Activated T-cell treated with anti-CD3 and anti-CD28 coated beads for 4 hours (primary cell): Measurements from ENCODE around the gene ADCY3.
"Not testable (repeated sequence)": the region's sequence is repeated elsewhere in the genome, so short reads cannot be mapped to it uniquely, and the experiment has no call there.

Experiments used
- DNase-seq: peaks from one replicate; pipeline ENCODE4 v3.0.0-alpha.2; 2020

Gene ADCY3

DNA sequence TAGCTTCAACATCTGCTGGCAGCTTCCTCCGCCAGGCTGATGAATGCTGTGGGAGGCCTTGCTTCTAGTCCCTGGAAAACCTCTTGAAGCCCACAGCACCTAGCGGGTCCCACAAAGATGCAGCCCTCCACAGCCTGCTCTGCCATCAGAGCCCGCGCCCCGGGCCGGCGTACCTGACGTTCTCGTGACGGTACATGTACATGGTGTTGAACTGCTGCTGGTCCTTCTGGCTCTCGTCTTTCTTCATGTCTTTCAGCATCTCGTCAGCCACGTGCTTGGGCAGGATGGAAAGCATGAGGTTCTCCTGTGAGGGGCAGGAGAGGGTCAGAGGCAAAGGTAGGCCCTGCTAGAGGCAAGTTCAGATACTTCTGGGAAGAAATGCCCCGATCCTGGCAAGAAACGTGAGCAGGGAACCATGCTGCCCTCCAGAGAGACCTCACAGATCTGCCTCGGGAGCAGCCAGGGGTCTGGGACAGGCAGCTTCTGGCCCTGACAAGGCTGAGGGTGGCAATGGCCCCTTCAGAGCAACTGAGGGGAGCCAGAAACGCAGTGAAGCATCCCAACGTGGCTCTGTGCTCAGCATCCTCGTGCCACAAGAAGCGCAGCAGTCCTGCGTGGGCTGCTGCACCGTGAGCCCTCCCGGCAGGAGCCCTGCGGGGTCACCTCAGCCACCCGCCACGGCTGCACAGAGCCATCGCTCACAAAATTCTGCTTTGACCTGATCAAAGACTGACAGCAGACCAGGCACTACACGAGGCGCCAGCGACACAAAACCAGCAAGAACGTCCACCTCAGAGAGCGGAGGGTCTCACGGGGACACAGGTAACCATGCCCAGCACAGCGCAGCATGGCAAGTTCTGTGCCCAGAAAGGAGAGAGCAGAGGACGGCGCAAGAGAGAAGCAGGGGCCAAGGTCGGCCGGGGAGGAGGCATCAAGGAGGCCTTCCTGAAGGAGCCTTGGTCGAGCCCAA is 77.7 kb downstream of the ADCY3 start:
- DNase-seq = no peak

GRCh38 chr2:24840962-24841945 is 78.8 kb downstream of the ADCY3 start:
- no peak for DNase-seq

- DNase-seq = no peak
These were observed 79.7 kb downstream of the ADCY3 start for GRCh38 chr2:24840164-24840869.

- no peak for DNase-seq
These were observed 80.3 kb downstream of the ADCY3 start for GRCh38 chr2:24839729-24840128.

- DNase-seq = no peak
These were observed 81.5 kb downstream of the ADCY3 start for GRCh38 chr2:24838541-24838940.

GRCh38 chr2:24837996-24838513 is 82.0 kb downstream of the ADCY3 start:
- no peak for DNase-seq

DNA sequence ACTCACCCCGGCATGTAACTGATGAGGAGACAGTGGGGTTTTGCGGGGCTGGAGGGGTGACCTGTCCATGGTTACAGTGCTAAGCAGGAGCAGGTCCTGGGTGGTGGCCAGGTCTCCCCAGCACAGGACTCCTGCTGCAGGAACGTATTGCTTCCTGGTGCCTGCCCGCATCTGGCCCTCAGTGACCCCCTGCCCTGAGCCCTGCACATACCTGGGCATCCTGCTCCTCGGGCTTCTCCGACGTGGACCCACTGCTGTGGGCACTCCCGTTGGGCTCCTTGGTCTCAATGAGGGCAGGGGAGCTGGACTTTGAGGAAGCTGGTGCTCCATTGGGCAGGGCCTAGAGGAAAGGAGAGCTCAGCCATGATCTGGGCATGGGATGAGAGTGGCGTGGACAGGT is 83.3 kb downstream of the ADCY3 start:
- no peak for DNase-seq

DNA sequence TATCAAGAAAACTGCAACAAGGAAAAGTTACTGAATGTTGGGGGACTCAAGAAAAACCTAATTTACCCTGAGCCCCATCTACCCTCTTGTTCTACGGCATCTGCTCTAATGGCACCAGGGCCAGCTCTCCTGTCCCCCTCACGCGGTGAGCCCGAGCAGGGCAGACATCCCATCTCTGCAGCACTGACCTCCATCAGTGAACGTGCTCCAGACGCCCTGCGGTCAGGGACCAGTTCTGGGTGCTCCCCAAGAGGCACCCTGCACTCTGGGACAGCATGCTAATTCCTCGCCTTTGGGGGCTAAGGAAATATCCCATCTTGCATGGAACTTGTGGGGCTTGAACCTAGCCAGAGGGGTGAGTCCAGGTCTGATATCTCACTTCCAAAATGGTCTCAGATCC is 83.8 kb downstream of the ADCY3 start:
- no peak for DNase-seq

- not testable (repeated sequence) for DNase-seq
These were observed 84.6 kb downstream of the ADCY3 start for GRCh38 chr2:24835411-24835810.

- DNase-seq = no peak
These were observed 85.2 kb downstream of the ADCY3 start for GRCh38 chr2:24834733-24835395.

DNA sequence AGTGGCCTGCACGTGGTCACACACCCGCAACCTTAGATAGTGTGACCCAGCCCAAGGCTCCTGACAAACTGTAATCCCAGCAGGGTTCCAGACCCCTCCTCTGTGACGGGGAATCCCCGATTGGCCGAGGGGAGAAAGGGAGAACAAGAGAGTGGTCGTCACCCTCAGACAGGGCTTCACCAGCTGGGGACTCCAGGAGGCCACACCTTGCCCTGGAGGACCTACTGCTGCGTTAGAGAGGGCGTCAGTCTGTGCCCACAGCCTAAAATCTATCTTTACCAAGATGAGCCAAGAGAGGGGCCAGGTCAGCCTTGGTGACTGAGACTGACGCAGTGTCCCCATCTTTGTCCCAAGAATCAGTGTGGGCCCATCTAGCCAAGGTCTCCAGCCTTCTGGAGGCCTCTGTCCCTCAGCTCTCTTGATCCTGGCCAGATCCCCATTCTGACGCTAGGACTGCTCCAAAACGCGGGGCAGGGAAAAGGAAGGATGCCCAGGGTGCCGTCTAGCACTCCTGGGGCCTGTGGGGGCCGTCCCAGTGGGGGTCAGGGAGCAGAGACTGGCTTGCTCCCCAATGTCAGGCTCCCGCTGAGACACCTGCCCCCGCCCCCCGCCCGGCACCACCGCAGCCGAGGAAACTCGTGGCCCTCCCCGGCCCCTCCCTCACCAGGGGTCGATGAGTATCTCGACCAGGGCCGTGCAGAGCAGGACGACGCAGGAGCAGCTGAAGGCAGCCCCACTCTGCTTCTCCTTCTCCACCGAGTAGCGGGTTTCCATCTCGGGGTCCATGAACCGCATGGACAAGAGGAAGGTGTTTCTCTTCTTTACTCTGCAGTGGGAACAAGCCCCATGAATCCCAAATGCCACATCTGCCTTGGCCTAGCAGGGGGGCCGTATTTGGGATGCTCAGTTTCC is 86.0 kb downstream of the ADCY3 start:
- no peak for DNase-seq

- no peak for DNase-seq
These were observed 86.9 kb downstream of the ADCY3 start for GRCh38 chr2:24832931-24833701.

- no peak for DNase-seq
These were observed 87.5 kb downstream of the ADCY3 start for GRCh38 chr2:24832521-24832920.

DNA sequence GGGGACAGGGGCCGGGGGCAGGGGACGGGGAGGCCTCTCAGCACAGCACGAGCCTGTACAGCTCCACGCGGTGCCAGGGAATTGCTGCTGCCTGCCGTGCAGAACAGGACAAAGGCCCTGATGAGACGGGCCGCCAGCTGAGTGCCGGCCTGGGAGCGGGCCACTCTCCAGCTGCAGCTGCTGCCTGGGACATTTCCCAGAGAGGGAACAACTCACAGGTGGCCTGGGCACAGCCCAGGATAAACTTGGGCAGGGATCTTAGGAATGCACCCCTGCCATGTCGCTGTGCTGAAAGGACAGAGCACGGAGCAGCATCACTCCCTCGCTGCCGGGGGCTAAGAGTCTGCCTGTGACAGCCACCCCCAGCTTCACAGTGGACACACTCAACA is 88.0 kb downstream of the ADCY3 start:
- no peak for DNase-seq

GRCh38 chr2:24831221-24832072 is 88.6 kb downstream of the ADCY3 start:
- DNase-seq = no peak

- no peak for DNase-seq
These were observed 89.3 kb downstream of the ADCY3 start for GRCh38 chr2:24830786-24831185.

DNA sequence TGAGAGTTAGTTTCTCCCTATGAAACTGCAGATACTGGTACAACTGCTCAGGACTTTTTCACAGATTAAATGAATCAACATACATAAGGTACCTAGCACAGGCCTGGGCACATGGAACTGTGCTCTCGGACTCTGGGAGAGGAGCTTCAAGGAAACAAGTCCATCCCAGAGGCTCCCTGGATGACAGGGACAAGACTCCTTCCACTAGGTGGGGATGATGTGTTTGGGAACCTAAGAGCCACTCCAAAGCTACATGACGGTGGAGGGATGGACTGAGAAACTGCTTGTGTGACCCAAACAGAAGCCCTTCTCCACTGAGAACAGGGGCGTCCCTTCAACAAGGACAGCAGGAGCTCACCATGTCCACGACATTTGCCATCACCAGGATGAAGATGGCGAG is 89.7 kb downstream of the ADCY3 start:
- DNase-seq = no peak

DNA sequence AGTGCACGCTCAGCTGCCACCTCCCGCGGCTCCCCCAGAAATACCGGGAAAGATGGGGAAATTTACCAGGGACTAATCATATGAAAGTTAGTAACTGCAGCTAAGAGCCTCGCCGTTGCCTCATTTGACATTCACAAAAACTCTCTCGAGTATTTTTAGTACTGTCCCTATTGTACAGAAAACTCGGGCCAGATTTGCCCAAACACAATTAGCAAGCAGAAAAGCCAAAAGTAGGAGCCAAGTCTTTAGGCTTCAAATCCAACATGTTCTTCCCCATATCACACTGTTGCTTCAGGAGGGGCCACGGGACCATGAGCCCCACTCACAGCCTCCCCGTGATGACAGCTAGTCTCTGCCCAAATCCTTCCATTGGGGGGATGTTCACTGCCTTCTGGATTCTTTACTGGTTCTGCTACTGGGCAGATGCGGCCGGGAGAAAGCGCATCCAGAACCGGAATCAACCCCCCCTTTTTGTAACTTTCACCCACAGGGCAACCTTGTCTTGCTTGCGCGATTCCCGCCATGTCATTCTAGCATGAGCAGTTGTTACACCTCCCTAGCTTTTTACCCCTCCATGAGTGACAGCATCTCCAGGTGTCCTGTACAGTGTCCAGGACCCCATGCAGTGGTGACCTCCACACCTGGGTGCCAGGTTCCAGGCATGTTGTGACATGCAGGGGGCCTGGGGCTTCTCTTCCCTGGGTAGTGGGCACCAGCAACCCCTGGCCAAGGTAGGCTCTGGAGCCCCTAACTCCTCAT is 91.6 kb downstream of the ADCY3 start:
- no peak for DNase-seq
